Uterus (tissue), 4 donors: ENCODE data around the gene ZNF44. TPM values are rescaled to one million over a fixed set of nuclear protein-coding genes. Genes with fewer than 3 reads are reported as not detected.

Source experiments
- DNase-seq, 2 donors: peaks; one replicate each; pipeline ENCODE4 v3.0.0-alpha.2; 2019 to 2020
- H3K27ac ChIP-seq, 2 donors: fragments of 200-600 bp; sonication (generic); 1 replicate in 1 of 2; 2 replicates in 1 of 2; pipeline ENCODE4 v1.5.1; 2016 to 2018
- H3K27me3 ChIP-seq, 2 donors: fragments of 200-600 bp; sonication (generic); one replicate each; pipeline ENCODE4 v1.5.1; 2018 to 2019; ENCODE audit warnings: control low read depth in 1 of 2
- H3K36me3 ChIP-seq, 2 donors: fragments of 200-600 bp; sonication (generic); one replicate each; pipeline ENCODE4 v1.5.1; 2019; ENCODE audit warnings: control low read depth in 1 of 2
- H3K4me1 ChIP-seq, 2 donors: fragments of 200-600 bp; sonication (generic); one replicate each; pipeline ENCODE4 v1.5.1; 2018 to 2019; ENCODE audit warnings: control low read depth in 1 of 2
- H3K4me3 ChIP-seq, 2 donors: fragments of 200-600 bp; sonication (generic); 1 replicate in 1 of 2; 2 replicates in 1 of 2; pipeline ENCODE4 v1.5.1; 2018 to 2019; ENCODE audit warnings: mild to moderate bottlenecking in 1 of 2
- H3K9me3 ChIP-seq, 2 donors: fragments of 200-600 bp; sonication (generic); one replicate each; pipeline ENCODE4 v1.5.1; 2019; ENCODE audit warnings: control low read depth in 1 of 2
- CTCF ChIP-seq, 4 experiments: fragments of 200-600 bp in 2 of 4; fragments of 450-650 bp in 2 of 4; sonication (generic) in 2 of 4; IDR thresholded peaks; one replicate each; pipeline ENCODE4 v1.5.1; 2016 to 2019; ENCODE audit warnings: antibody characterized with exemption in 4 of 4, mild to moderate bottlenecking in 2 of 4, moderate library complexity in 1 of 4
- POLR2A ChIP-seq, 2 donors: fragments of 450-650 bp; IDR thresholded peaks; one replicate each; pipeline ENCODE4 v1.6.1; 2016; ENCODE audit warnings: antibody characterized with exemption in 2 of 2, mild to moderate bottlenecking in 1 of 2, moderate library complexity in 1 of 2
- intact Hi-C: fragments of 100-400 bp; cut with DNase I; formaldehyde crosslinking; loops from one replicate; pipeline ENCODE4 v1.15.1; 2023; ENCODE audit warnings: low total_unique reads
- total RNA-seq, 4 donors: library from RNA; depleted of rRNA in 3 of 4; stranded (reverse); fragments of >200 nt in 3 of 4; gene quantifications; one replicate each; pipeline versions ENCODE4 v1.1.0 to v1.2.4, GENCODE V29; 2014 to 2023
- donor health status: DM: yes; HTN: yes; CAD: no.

Gene ZNF44
- total RNA-seq: 10 to 100 TPM in 2 of 4 donors, 1 to 10 TPM in 2; 5.0 to 29.7 (median 15.2) TPM

GRCh38 chr19:12294249-12295158 is at the start of gene ZNF44:
TSS of gene ZNF44 (minus strand) at chr19:12294883. CDS start at chr19:12294694, 189 bp downstream.
- intact Hi-C loops: no loop called here
- no peaks in the 10 kb centered on the region for H3K9me3 ChIP-seq
- H3K4me1 ChIP-seq: peaks cover 0 to 6% of the 10 kb centered on the region in 2 donors
- peak; percentile 97 to 98 for DNase-seq
- H3K27ac ChIP-seq: peak within 1 kb of the TSS; percentile 78 to 86
- TF ChIP-seq POLR2A (IDR thresholded peaks at IDR 0.05) (peak; percentile 63 to 81), CTCF (IDR thresholded peaks at IDR 0.05) (no peak)
- H3K36me3 ChIP-seq: no peaks in the 10 kb centered on the region
- H3K27me3 ChIP-seq: no peaks in the 10 kb centered on the region
- peak within 1 kb of the TSS; percentile 58 to 84 for H3K4me3 ChIP-seq

- peaks cover 0 to 5% of the 10 kb centered on the region in 2 donors for H3K4me1 ChIP-seq
- TF ChIP-seq POLR2A (IDR thresholded peaks at IDR 0.05) (peak; percentile 80 to 89), CTCF (IDR thresholded peaks at IDR 0.05) (no peak)
- DNase-seq: peak; percentile 97 to 98
- H3K9me3 ChIP-seq: no peaks in the 10 kb centered on the region
- H3K36me3 ChIP-seq: no peaks in the 10 kb centered on the region
- no peaks in the 10 kb centered on the region for H3K27me3 ChIP-seq
- H3K27ac ChIP-seq: peak within 1 kb of the TSS; percentile 85 to 91
- H3K4me3 ChIP-seq: peak within 1 kb of the TSS; percentile 48 to 79
- intact Hi-C loops: no loop called here
Measured at GRCh38 chr19:12333162-12334159, 38.8 kb upstream of the ZNF44 start, which contains the start of gene ZNF563. TSS of gene ZNF563 (minus strand) at chr19:12333633. CDS start at chr19:12333482, 151 bp downstream.

GRCh38 chr19:12331211-12331941 is 36.7 kb upstream of the ZNF44 start:
- intact Hi-C loops: no loop called here
- no peak for TF ChIP-seq POLR2A (IDR thresholded peaks at IDR 0.05)
- no peaks in the 10 kb centered on the region for H3K36me3 ChIP-seq
- H3K9me3 ChIP-seq: no peaks in the 10 kb centered on the region
- no peak for DNase-seq
- H3K27ac ChIP-seq: no peak overlapping the region
- peaks cover 0 to 5% of the 10 kb centered on the region in 2 donors for H3K4me1 ChIP-seq
- H3K4me3 ChIP-seq: no peak overlapping the region
- no peaks in the 10 kb centered on the region for H3K27me3 ChIP-seq

- H3K4me1 ChIP-seq: peaks cover 0 to 5% of the 10 kb centered on the region in 2 donors
- intact Hi-C loops: no loop called here
- no peak overlapping the region for H3K4me3 ChIP-seq
- H3K27me3 ChIP-seq: no peaks in the 10 kb centered on the region
- H3K27ac ChIP-seq: no peak overlapping the region
- H3K36me3 ChIP-seq: no peaks in the 10 kb centered on the region
- no peak for DNase-seq
- TF ChIP-seq POLR2A (IDR thresholded peaks at IDR 0.05) (no peak), CTCF (IDR thresholded peaks at IDR 0.05) (no peak)
- H3K9me3 ChIP-seq: no peaks in the 10 kb centered on the region
Measured at GRCh38 chr19:12330340-12330739, 35.7 kb upstream of the ZNF44 start.

GRCh38 chr19:12325690-12326089 is 31.0 kb upstream of the ZNF44 start:
- no peak for DNase-seq
- no peaks in the 10 kb centered on the region for H3K9me3 ChIP-seq
- no peak overlapping the region for H3K27ac ChIP-seq
- no peaks in the 10 kb centered on the region for H3K4me1 ChIP-seq
- no peaks in the 10 kb centered on the region for H3K27me3 ChIP-seq
- no peaks in the 10 kb centered on the region for H3K36me3 ChIP-seq
- H3K4me3 ChIP-seq: no peak overlapping the region
- intact Hi-C loops: no loop called here
- no peak for TF ChIP-seq CTCF (IDR thresholded peaks at IDR 0.05)
